ENCODE measurements around the gene PCDHA10. TPM values are rescaled to one million over a fixed set of nuclear protein-coding genes. Genes with fewer than 3 reads are reported as not detected.
"Not testable (repeated sequence)": the region's sequence is repeated elsewhere in the genome, so short reads cannot be mapped to it uniquely, and the experiment has no call there.

The PCDHA10 gene
- total RNA-seq: under 1 TPM in 7 of 10 donors, not detected in 3; 0.02 to 0.37 (median 0.07) TPM
- under 1 TPM in 1 of 2 donors, not detected in 1; under 0.01 TPM for polyA plus RNA-seq
- long read RNA-seq, donor 1: 0 reads
- long read RNA-seq, donor 2: 0 reads
- long read RNA-seq, donor 3, full-length matches to known transcripts: 2 of 2 reads
- long read RNA-seq, donor 3, partial matches to known transcripts: 0 of 2 reads
- long read RNA-seq, donor 3, other reads (novel, unspliced or antisense): 0 of 2 reads

- TF ChIP-seq, protein P1, sequence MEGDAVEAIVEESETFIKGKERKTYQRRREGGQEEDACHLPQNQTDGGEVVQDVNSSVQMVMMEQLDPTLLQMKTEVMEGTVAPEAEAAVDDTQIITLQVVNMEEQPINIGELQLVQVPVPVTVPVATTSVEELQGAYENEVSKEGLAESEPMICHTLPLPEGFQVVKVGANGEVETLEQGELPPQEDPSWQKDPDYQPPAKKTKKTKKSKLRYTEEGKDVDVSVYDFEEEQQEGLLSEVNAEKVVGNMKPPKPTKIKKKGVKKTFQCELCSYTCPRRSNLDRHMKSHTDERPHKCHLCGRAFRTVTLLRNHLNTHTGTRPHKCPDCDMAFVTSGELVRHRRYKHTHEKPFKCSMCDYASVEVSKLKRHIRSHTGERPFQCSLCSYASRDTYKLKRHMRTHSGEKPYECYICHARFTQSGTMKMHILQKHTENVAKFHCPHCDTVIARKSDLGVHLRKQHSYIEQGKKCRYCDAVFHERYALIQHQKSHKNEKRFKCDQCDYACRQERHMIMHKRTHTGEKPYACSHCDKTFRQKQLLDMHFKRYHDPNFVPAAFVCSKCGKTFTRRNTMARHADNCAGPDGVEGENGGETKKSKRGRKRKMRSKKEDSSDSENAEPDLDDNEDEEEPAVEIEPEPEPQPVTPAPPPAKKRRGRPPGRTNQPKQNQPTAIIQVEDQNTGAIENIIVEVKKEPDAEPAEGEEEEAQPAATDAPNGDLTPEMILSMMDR (IDR thresholded peaks at IDR 0.05): peak in 4 of 9 donors; percentile 8 to 47 (median 19)
- Histone ChIP-seq H3K27ac (no peak within 1 kb of the TSS), H3K36me3 (no peaks in the 10 kb centered on the region), H3K9me3 (peaks cover 0 to 49% (median 18%) of the 10 kb centered on the region in 11 donors), H3K27me3 (peaks cover 0 to 94% (median 28%) of the 10 kb centered on the region in 7 donors), H3K4me3 (peak within 1 kb of the TSS in 6 of 10 donors; percentile 7 to 43 (median 16)), H3K4me1 (no peaks in the 10 kb centered on the region)
- no peak for ATAC-seq
- intact Hi-C loops (cut with DNase I): loop anchor here in 1 of 10 donors (1.0 kb wide), 1 partner anchor 11 kb away; no protein-coding TSS in a partner anchor
- DNase-seq: no peak
- WGBS, 2 donors: 14 to 17% methylated on average over 40 to 44 of the region's 44 CpGs
Measured at GRCh38 chr5:140855772-140856674, at the start of gene PCDHA10. TSS of gene PCDHA10 (plus strand) at chr5:140855897. CDS start at chr5:140856049, 152 bp downstream.

DNA sequence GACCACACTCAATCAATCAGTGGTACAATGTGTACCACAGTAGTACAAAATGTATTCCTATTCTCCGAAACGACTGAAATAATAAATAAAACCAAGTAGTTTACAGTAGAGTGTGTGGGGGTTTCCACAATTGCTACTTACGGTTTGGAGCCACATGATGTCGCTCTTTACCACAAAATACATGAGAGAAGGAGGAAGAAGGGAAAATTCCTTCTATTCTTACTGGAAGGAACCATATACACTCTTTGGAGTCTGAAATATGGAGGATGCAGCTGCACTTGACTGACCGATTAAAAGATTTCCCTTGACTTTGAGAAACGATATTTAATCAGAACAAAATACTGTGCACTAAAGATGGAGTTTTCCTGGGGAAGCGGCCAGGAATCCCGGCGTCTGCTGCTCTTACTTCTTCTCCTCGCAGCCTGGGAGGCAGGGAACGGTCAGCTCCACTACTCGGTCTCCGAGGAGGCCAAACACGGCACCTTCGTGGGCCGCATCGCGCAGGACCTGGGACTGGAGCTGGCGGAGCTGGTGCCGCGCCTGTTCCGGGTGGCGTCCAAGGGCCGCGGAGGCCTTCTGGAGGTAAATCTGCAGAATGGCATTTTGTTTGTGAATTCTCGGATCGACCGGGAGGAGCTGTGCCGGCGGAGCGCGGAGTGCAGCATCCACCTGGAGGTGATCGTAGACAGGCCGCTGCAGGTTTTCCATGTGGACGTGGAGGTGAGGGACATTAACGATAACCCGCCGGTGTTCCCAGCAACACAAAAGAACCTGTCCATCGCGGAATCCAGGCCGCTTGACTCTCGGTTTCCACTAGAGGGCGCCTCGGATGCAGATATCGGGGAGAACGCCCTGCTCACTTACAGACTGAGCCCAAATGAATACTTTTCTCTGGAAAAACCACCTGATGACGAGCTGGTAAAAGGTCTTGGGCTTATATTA is 48.6 kb upstream of the PCDHA10 start, which contains the start of gene PCDHA4:
TSS of gene PCDHA4 (plus strand) at position 235 of the 942 bp plus-strand sequence.
- 13 to 14% methylated on average over 34 to 37 of the region's 47 CpGs for WGBS, 2 donors

GRCh38 chr5:140808241-140808888 is 47.3 kb upstream of the PCDHA10 start:
- H3K9me3 ChIP-seq: peaks cover 0 to 78% (median 10%) of the 10 kb centered on the region in 11 donors
- DNase-seq; H3K4me1 ChIP-seq; H3K36me3 ChIP-seq; ATAC-seq; H3K4me3 ChIP-seq; intact Hi-C loops (cut with DNase I); H3K27ac ChIP-seq: not testable (repeated sequence)
- peaks cover 0 to 44% (median 8%) of the 10 kb centered on the region in 7 donors for H3K27me3 ChIP-seq
- 50 to 54% methylated on average over 62 of the region's 62 CpGs for WGBS, 2 donors

More for the DNA sequence above, 48.6 kb upstream of the PCDHA10 start, which contains the start of gene PCDHA4:
- ATAC-seq (peak in 3 of 8 donors; percentile 38 to 57 (median 39)), DNase-seq (no peak)
- no peaks in the 10 kb centered on the region for H3K4me1 ChIP-seq
- peaks cover 0 to 80% (median 20%) of the 10 kb centered on the region in 11 donors for H3K9me3 ChIP-seq
- no peaks in the 10 kb centered on the region for H3K36me3 ChIP-seq
- no peak within 1 kb of the TSS for H3K27ac ChIP-seq
- H3K4me3 ChIP-seq: peak within 1 kb of the TSS in 9 of 10 donors; percentile 15 to 52 (median 37)
- peaks cover 0 to 57% (median 18%) of the 10 kb centered on the region in 7 donors for H3K27me3 ChIP-seq
- TF ChIP-seq, protein P1 (IDR thresholded peaks at IDR 0.05): peak in 8 of 9 donors; percentile 6 to 54 (median 27)
- intact Hi-C loops (cut with DNase I): no loop called here

DNA sequence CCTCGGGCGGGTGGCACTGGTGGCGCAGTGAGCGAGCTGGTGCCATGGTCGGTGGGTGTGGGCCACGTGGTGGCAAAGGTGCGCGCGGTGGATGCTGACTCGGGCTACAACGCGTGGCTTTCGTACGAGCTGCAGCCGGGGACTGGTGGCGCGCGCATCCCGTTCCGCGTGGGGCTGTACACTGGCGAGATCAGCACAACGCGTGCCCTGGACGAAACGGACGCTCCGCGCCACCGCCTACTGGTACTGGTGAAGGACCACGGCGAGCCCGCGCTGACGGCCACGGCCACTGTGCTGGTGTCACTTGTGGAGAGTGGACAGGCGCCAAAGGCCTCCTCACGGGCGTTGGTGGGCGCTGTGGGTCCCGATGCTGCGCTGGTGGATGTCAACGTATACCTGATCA is 46.8 kb upstream of the PCDHA10 start:
- Histone ChIP-seq H3K27me3 (peaks cover 0 to 42% (median 7%) of the 10 kb centered on the region in 7 donors), H3K4me1 (no peaks in the 10 kb centered on the region), H3K4me3 (no peak overlapping the region), H3K36me3 (no peaks in the 10 kb centered on the region), H3K9me3 (peaks cover 0 to 77% (median 10%) of the 10 kb centered on the region in 11 donors), H3K27ac (no peak overlapping the region)
- intact Hi-C loops (cut with DNase I): no loop called here
- TF ChIP-seq, protein P1 (IDR thresholded peaks at IDR 0.05): no peak
- peak in 1 of 8 donors; percentile 50 for ATAC-seq
- no peak for DNase-seq
- 56 to 62% methylated on average over 43 of the region's 43 CpGs for WGBS, 2 donors
